Gastrocnemius medialis (tissue), 4 donors: ENCODE measurements around the gene TCF7L2. TPM values are rescaled to one million over a fixed set of nuclear protein-coding genes. Genes with fewer than 3 reads are reported as not detected.

ENCODE experiments used
- ATAC-seq, 2 donors: fragments of 150-250 bp; one replicate each; pipeline ENCODE4 v1.9.1; 2016
- DNase-seq, 2 donors: peaks; one replicate each; pipeline ENCODE4 v3.0.0-alpha.2; 2019
- H3K27ac ChIP-seq, 4 donors: fragments of 200-600 bp; sonication (generic); 1 replicate in 1 of 4; 2 replicates in 3 of 4; pipeline ENCODE4 v1.5.1; 2016 to 2018; ENCODE audit warnings: mild to moderate bottlenecking in 2 of 4, moderate library complexity in 1 of 4
- H3K27me3 ChIP-seq, 3 donors: fragments of 200-600 bp; sonication (generic) in 2 of 3; 1 replicate in 1 of 3; 2 replicates in 2 of 3; pipeline versions ENCODE4 v1.5.1 to v1.6.0; 2016 to 2019; ENCODE audit warnings: mild to moderate bottlenecking in 1 of 3, moderate library complexity in 1 of 3
- H3K36me3 ChIP-seq, 2 donors: fragments of 200-600 bp; sonication (generic) in 1 of 2; one replicate each; pipeline ENCODE4 v1.5.1; 2017 to 2018
- H3K4me1 ChIP-seq, 2 donors: fragments of 200-600 bp; sonication (generic) in 1 of 2; one replicate each; pipeline ENCODE4 v1.5.1; 2016 to 2017; ENCODE audit warnings: mild to moderate bottlenecking in 2 of 2
- H3K4me3 ChIP-seq, 4 donors: fragments of 200-600 bp; sonication (generic) in 3 of 4; 1 replicate in 1 of 4; 2 replicates in 3 of 4; pipeline ENCODE4 v1.5.1; 2016 to 2019; ENCODE audit warnings: mild to moderate bottlenecking in 2 of 4
- H3K9me3 ChIP-seq, 3 donors: fragments of 200-600 bp; sonication (generic) in 2 of 3; 1 replicate in 1 of 3; 2 replicates in 2 of 3; pipeline ENCODE4 v1.5.1; 2016 to 2019
- CTCF ChIP-seq, 5 experiments: fragments of 450-650 bp in 3 of 5; fragments of 200-600 bp in 2 of 5; sonication (generic) in 2 of 5; IDR thresholded peaks in 4 of 5; conservative IDR thresholded peaks in 1 of 5; 1 replicate in 4 of 5; 2 replicates in 1 of 5; pipeline ENCODE4 v1.5.1; 2016 to 2019; ENCODE audit warnings: antibody characterized with exemption in 5 of 5, mild to moderate bottlenecking in 3 of 5, moderate library complexity in 3 of 5
- POLR2A ChIP-seq, 2 donors: fragments of 450-650 bp; IDR thresholded peaks; one replicate each; pipeline ENCODE4 v1.6.1; 2017; ENCODE audit warnings: antibody characterized with exemption in 2 of 2, mild to moderate bottlenecking in 2 of 2, moderate library complexity in 2 of 2
- in situ Hi-C, 4 donors: fragments of 200-750 bp; cut with MboI; loops; one replicate each; pipeline versions ENCODE4 v1.15.0 to v1.8.0; 2017; ENCODE audit warnings: low sequenced_read_pairs in 4 of 4
- intact Hi-C: fragments of 100-400 bp; cut with DNase I; formaldehyde crosslinking; loops from one replicate; pipeline ENCODE4 v1.15.1; 2023; ENCODE audit warnings: low total_unique reads
- total RNA-seq, 4 donors: library from RNA; depleted of rRNA; stranded (reverse); fragments of >200 nt; gene quantifications; one replicate each; pipeline versions ENCODE4 v1.1.0 to v1.2.3, GENCODE V29; 2016

The TCF7L2 gene
- total RNA-seq, 4 donors from 2014 or later, result 4.6 to 5.1 (median 5.0) TPM

GRCh38 chr10:112949143-112949823, 764 bp upstream of the TCF7L2 start:
- Histone ChIP-seq H3K9me3 (no peaks in the 10 kb centered on the region), H3K4me3 (peak overlapping the region; percentile 77 to 84 (median 82)), H3K27ac (peak overlapping the region; percentile 90 to 96 (median 94)), H3K4me1 (peaks cover 11 to 25% of the 10 kb centered on the region in 2 donors), H3K36me3 (no peaks in the 10 kb centered on the region), H3K27me3 (no peaks in the 10 kb centered on the region)
- TF ChIP-seq POLR2A (IDR thresholded peaks at IDR 0.05) (no peak), CTCF (IDR thresholded peaks at IDR 0.05 in 4 of 5, conservative IDR thresholded peaks at IDR 0.05 in 1 of 5) (no peak)
- DNase-seq, result no peak
- intact Hi-C loops (no loop called here), in situ Hi-C loops (no loop called here)
- ATAC-seq, result peak in 1 of 2 donors; percentile 0

- ATAC-seq (peak; percentile 13 to 18), DNase-seq (no peak)
- Histone ChIP-seq H3K4me1 (peaks cover 27 to 40% of the 10 kb centered on the region in 2 donors), H3K36me3 (no peaks in the 10 kb centered on the region), H3K27me3 (no peaks in the 10 kb centered on the region), H3K9me3 (no peaks in the 10 kb centered on the region), H3K27ac (peak overlapping the region; percentile 90 to 96 (median 94)), H3K4me3 (peak overlapping the region; percentile 77 to 84 (median 82))
- TF ChIP-seq CTCF (IDR thresholded peaks at IDR 0.05 in 4 of 5, conservative IDR thresholded peaks at IDR 0.05 in 1 of 5), result no peak
- no peak for TF ChIP-seq POLR2A (IDR thresholded peaks at IDR 0.05)
- intact Hi-C loops, result loop anchor here (5.0 kb wide), 2 partner anchors 76 to 176 kb away; no protein-coding TSS in a partner anchor
- in situ Hi-C loops, result no loop called here
These were observed 789 bp downstream of the TCF7L2 start for GRCh38 chr10:112950714-112951358.

- Histone ChIP-seq H3K27ac (peak overlapping the region; percentile 90 to 96 (median 94)), H3K4me1 (peaks cover 35 to 48% of the 10 kb centered on the region in 2 donors), H3K36me3 (no peaks in the 10 kb centered on the region), H3K9me3 (no peaks in the 10 kb centered on the region), H3K4me3 (peak overlapping the region; percentile 77 to 88 (median 82)), H3K27me3 (no peaks in the 10 kb centered on the region)
- TF ChIP-seq POLR2A (IDR thresholded peaks at IDR 0.05) (peak; percentile 47 to 49), CTCF (IDR thresholded peaks at IDR 0.05 in 4 of 5, conservative IDR thresholded peaks at IDR 0.05 in 1 of 5) (no peak)
- in situ Hi-C loops, result no loop called here
- ATAC-seq (peak; percentile 64 to 75), DNase-seq (peak; percentile 39 to 68)
- intact Hi-C loops, result loop anchor here (5.0 kb wide), 2 partner anchors 76 to 176 kb away; no protein-coding TSS in a partner anchor
These were observed 1.6 kb downstream of the TCF7L2 start for GRCh38 chr10:112951359-112952281.

GRCh38 chr10:112952282-112953173, 2.5 kb downstream of the TCF7L2 start:
- ATAC-seq (peak; percentile 25 to 39), DNase-seq (no peak)
- Histone ChIP-seq H3K27me3 (no peaks in the 10 kb centered on the region), H3K27ac (peak overlapping the region; percentile 90 to 96 (median 94)), H3K9me3 (no peaks in the 10 kb centered on the region), H3K36me3 (no peaks in the 10 kb centered on the region), H3K4me1 (peaks cover 44 to 55% of the 10 kb centered on the region in 2 donors), H3K4me3 (peak overlapping the region; percentile 77 to 88 (median 82))
- TF ChIP-seq CTCF (IDR thresholded peaks at IDR 0.05 in 4 of 5, conservative IDR thresholded peaks at IDR 0.05 in 1 of 5) (no peak), POLR2A (IDR thresholded peaks at IDR 0.05) (no peak)
- in situ Hi-C loops, result no loop called here
- intact Hi-C loops, result loop anchor here (5.0 kb wide), 2 partner anchors 75 to 175 kb away; no protein-coding TSS in a partner anchor
